T-helper 17 cell (primary cell): Measurements from ENCODE around the gene FAM163B. TPM values are rescaled to one million over a fixed set of nuclear protein-coding genes. Genes with fewer than 3 reads are reported as not detected.

ENCODE experiments used
- ATAC-seq: fragments of 150-1000 bp; cut with Tn5 transposase; 2 replicates; pipeline ENCODE4 v1.10.0; 2021; ENCODE audit warnings: mild to moderate bottlenecking, moderate library complexity
- DNase-seq, 3 donors: peaks; one replicate each; pipeline versions ENCODE4 v3.0.0 to v3.0.0-alpha.2; 2020 to 2021
- H3K9me3 ChIP-seq: one replicate; pipeline ENCODE4 v1.7.0; 2013; ENCODE audit warnings: low read length, mild to moderate bottlenecking; ENCODE audit not compliant: control insufficient read depth, poor library complexity, severe bottlenecking
- H3K27ac Mint-ChIP-seq: one replicate; pipeline ENCODE4 v1.8.0; 2022; ENCODE audit warnings: mild to moderate bottlenecking, moderate library complexity, mixed read lengths
- H3K27me3 Mint-ChIP-seq: one replicate; pipeline ENCODE4 v1.8.0; 2022; ENCODE audit warnings: mixed read lengths
- H3K36me3 Mint-ChIP-seq: one replicate; pipeline ENCODE4 v1.8.0; 2022; ENCODE audit warnings: low read depth, mixed read lengths
- H3K4me1 Mint-ChIP-seq: one replicate; pipeline ENCODE4 v1.8.0; 2022; ENCODE audit warnings: mild to moderate bottlenecking, mixed read lengths
- H3K4me3 Mint-ChIP-seq: one replicate; pipeline ENCODE4 v1.8.0; 2022; ENCODE audit warnings: mild to moderate bottlenecking, moderate library complexity, mixed read lengths
- total RNA-seq, 4 donors: library from RNA in 2 of 4; stranded (reverse) in 2 of 4; gene quantifications; one replicate each; pipeline ENCODE4 v1.2.3 and lab custom pipeline; 2022 to 2026

FAM163B gene
- total RNA-seq, 2 donors from 2014 or later = not detected

DNA sequence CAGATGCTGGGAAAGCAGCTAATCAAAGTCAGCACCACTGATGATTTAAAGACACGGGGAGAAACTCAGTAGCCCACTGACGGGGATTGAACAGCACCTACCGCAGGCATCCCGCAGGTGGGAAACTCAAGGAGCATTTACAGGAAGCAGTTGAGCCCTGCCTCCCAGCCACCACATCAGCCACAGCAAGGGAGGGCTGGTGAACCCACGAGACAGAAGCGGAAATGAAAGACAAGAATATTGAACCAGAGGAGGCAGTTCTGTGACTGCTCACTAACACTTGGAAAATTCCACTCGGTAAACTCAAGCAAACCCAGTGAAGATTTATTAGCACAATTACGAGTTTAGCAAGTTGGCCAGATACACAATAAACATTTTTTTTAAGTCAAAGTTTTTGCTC lies 10.6 kb upstream of the FAM163B start:
- Mint-ChIP-seq H3K27me3 (no peaks in the 10 kb centered on the region), H3K4me3 (peak overlapping the region; percentile 71), H3K27ac (peak overlapping the region; percentile 66), H3K4me1 (peaks cover 24% of the 10 kb centered on the region), H3K36me3 (no peaks in the 10 kb centered on the region)
- ATAC-seq (peak; percentile 92), DNase-seq (peak in 2 of 3 donors; percentile 18 to 25)
- no peaks in the 10 kb centered on the region for H3K9me3 ChIP-seq

DNA sequence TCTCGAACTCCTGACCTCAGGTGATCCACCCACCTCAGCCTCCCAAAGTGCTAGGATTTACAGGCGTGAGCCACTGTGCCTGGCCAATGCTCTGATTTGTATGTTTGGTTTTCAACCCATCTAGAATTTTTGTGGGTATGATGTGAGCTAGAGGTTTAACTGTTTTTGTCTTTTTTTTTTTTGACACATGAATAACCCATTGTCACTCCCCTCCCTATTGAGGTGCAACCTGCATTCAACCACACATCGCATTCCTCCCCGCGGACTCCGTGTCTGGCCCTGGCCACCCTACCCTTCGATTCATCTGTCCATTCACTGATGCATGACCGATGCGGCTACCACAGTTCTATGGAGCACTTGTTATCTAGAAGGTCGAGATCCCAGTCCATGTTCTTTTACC lies 9.5 kb upstream of the FAM163B start:
- no peaks in the 10 kb centered on the region for H3K36me3 Mint-ChIP-seq
- peak overlapping the region; percentile 58 for H3K4me3 Mint-ChIP-seq
- ATAC-seq (no peak), DNase-seq (no peak)
- peaks cover 3% of the 10 kb centered on the region for H3K27me3 Mint-ChIP-seq
- H3K27ac Mint-ChIP-seq = no peak overlapping the region
- H3K9me3 ChIP-seq = no peaks in the 10 kb centered on the region
- peaks cover 26% of the 10 kb centered on the region for H3K4me1 Mint-ChIP-seq

DNA sequence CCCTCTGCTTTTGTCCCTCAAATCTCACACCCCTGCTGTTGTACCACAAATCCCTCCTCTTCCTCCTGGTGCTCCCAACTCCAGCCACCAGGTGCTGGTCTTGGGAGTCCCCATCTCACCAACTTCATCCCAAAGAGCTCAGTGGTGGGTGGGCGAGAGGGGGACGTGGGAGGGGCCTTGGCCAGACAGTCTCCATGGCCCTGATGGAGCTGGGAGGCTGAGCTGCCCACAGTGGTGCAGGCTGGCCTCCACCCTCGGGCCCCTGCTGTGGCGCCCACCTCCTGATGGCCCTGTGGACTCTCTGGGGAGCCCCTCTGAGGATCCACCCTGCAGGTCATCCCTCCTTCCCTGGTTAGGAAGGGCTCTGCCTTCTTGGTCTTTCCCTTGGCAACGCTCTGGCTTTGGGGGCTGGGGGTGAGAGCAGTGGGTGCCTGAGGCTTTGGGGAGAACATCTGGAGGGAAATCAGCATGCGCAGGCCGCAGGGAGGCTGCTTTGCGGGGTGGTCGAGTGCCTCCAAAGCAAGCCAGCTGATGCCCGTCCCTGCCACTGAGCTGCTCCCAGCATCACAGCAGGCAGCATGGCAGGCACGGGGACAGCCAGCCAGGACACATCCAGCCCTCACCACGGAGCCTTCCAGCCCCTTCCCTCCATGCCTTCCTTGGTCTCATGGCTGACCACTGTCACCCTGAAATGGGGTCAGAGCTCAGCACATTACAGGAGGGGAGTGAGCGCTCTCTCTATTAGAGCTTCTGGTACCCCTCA lies 7.6 kb upstream of the FAM163B start:
- H3K4me3 Mint-ChIP-seq = no peak overlapping the region
- no peak for DNase-seq
- no peak for ATAC-seq

DNA sequence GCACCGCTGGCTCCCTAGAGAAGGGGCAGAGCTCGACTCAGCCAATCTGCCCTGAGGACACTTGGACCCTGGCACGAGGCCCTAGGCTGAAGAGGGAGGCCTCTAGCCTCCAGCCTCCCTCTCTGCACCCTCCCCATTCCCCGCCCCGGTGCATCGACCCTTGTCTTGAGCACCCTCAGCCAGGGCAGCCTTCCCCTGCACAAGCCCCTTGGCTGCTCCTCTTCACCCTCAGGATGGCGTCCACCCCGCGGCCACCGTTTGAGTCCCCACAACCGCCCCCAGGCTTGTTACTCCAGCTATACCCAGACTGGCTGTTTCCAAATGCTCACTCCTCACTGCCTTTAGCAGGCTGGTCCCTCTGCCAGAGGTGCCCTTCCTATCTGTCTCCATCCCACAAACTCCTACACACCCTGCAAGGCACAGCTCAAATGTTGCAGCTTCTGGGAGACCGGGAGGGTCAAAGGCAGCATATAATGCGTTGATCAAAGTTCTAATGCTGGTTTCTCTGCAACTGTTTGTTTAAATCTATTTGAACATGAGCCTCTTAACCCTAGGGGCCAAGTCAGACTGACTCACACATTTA lies 6.5 kb upstream of the FAM163B start:
- Mint-ChIP-seq H3K4me1 (peaks cover 15% of the 10 kb centered on the region), H3K27ac (no peak overlapping the region), H3K4me3 (peak overlapping the region; percentile 21), H3K27me3 (peaks cover 27% of the 10 kb centered on the region), H3K36me3 (no peaks in the 10 kb centered on the region)
- no peaks in the 10 kb centered on the region for H3K9me3 ChIP-seq
- DNase-seq = no peak
- no peak for ATAC-seq

More for the DNA sequence above, 7.6 kb upstream of the FAM163B start:
- peaks cover 16% of the 10 kb centered on the region for H3K27me3 Mint-ChIP-seq
- no peak overlapping the region for H3K27ac Mint-ChIP-seq
- no peaks in the 10 kb centered on the region for H3K36me3 Mint-ChIP-seq
- H3K4me1 Mint-ChIP-seq = peaks cover 21% of the 10 kb centered on the region
- no peaks in the 10 kb centered on the region for H3K9me3 ChIP-seq

DNA sequence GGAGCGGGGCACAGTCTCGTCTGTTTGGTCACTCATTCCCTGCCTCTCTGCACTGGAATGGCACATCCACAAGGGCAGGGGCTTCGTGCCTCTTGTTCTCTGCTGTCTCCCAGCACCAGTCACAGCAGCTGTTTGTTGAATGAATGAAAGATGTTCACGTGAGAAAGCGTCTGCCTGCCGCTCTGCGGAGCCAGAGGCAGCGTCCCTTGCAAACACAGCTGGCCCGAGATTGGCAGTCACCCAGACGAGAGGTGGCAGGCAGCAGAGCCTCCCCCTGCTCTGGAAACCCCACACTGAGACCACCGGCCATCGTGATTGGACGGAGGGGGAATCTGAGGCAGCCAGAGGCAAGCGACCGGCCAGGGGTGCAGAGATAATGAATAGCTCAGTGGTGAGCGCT lies 6.0 kb upstream of the FAM163B start:
- ATAC-seq (no peak), DNase-seq (no peak)
- no peaks in the 10 kb centered on the region for H3K9me3 ChIP-seq
- H3K27ac Mint-ChIP-seq = no peak overlapping the region
- no peaks in the 10 kb centered on the region for H3K36me3 Mint-ChIP-seq
- peaks cover 32% of the 10 kb centered on the region for H3K27me3 Mint-ChIP-seq
- no peak overlapping the region for H3K4me3 Mint-ChIP-seq
- H3K4me1 Mint-ChIP-seq = peaks cover 13% of the 10 kb centered on the region

DNA sequence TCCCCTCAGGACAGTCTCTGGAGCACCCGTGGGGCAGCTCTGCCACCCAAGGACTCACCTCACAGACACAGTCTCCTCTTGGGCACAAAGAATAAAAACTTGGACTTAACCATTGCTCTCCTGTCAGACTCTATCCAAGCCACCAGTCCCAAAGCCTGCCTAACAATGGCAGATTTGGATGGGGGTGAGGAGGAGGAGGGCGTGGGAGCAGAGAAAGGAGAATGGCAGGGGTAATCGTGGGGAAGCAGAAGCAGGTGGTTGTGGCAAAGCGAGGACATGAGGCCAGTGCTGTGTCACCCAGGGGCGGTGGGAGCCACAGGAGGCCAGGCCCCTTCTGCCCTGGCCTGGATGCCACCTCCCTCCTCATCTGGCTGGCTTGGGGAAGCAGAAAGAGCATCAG lies 5.5 kb upstream of the FAM163B start:
- no peaks in the 10 kb centered on the region for H3K9me3 ChIP-seq
- Mint-ChIP-seq H3K36me3 (no peaks in the 10 kb centered on the region), H3K4me3 (no peak overlapping the region), H3K27me3 (peaks cover 37% of the 10 kb centered on the region), H3K27ac (no peak overlapping the region), H3K4me1 (peaks cover 8% of the 10 kb centered on the region)
- DNase-seq = no peak
- ATAC-seq = no peak

DNA sequence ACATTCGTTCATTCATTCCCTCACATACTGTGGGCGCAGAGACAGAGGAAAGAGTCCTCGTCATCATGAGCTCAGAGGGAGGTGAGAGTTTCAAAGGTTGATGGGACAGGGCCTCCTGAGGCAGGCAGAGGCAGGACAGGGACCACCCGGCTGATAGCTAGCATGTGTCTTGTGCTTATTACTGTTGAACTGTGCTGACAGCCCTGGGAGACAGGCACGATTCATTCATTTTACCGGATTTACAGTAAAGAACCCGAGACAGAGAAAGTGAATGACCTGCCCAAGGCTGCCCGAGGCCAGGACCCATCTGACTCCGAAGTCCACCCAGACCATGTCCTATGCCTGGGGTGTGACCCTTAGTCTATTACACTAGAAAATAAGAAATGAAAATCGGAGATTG lies 4.9 kb upstream of the FAM163B start:
- Mint-ChIP-seq H3K4me1 (peaks cover 6% of the 10 kb centered on the region), H3K27me3 (peaks cover 40% of the 10 kb centered on the region)
- DNase-seq = no peak

DNA sequence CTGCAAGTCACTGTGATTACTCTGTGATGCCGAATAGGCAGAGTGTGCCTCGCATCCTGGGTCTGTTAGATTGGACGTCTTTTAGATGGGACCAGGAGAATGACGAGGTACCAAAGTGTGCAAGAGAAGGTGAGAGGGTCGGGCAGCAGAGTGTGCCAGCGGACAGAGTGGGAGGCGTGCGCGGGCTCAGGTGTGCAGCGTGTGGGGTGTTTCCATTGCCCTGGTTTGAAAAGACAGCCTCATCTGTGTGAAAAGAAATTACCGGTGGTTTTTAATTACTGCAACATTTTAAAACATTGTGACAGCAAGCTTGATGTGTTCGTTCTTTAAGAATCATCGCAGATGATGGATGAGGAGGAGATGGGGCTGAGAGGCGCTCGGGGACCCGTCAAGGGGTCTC lies 4.2 kb upstream of the FAM163B start:
- DNase-seq (no peak), ATAC-seq (no peak)
- no peak overlapping the region for H3K27ac Mint-ChIP-seq
- H3K27me3 Mint-ChIP-seq = peaks cover 42% of the 10 kb centered on the region
- peaks cover 4% of the 10 kb centered on the region for H3K4me1 Mint-ChIP-seq
- no peak overlapping the region for H3K4me3 Mint-ChIP-seq
- no peaks in the 10 kb centered on the region for H3K36me3 Mint-ChIP-seq
- no peaks in the 10 kb centered on the region for H3K9me3 ChIP-seq

More for the DNA sequence above, 4.9 kb upstream of the FAM163B start:
- no peaks in the 10 kb centered on the region for H3K9me3 ChIP-seq
- no peak for ATAC-seq
- no peak overlapping the region for H3K4me3 Mint-ChIP-seq
- H3K27ac Mint-ChIP-seq = no peak overlapping the region
- no peaks in the 10 kb centered on the region for H3K36me3 Mint-ChIP-seq

DNA sequence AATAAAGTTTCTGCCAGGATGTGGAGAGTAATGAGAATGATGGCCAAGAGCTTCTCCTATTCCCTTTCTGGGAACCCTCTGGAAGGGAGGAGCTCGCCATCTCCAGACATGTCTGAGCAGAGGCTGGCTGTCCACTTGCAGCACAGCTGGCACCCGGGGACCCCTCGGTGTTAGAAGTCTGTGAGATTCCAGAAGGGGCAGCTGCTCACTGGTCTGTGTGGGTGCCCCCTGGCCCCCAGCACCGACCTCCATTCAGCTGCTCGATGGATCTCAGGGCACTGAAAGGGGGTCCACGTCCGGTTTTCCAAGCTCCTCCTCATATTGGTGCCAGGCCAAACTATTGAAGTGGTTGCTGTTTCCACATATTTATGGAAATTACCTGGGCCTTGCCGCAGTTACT lies 3.6 kb upstream of the FAM163B start:
- Mint-ChIP-seq H3K27me3 (peaks cover 48% of the 10 kb centered on the region), H3K27ac (no peak overlapping the region), H3K4me1 (peaks cover 4% of the 10 kb centered on the region), H3K4me3 (no peak overlapping the region), H3K36me3 (no peaks in the 10 kb centered on the region)
- no peaks in the 10 kb centered on the region for H3K9me3 ChIP-seq
- no peak for ATAC-seq
- no peak for DNase-seq

DNA sequence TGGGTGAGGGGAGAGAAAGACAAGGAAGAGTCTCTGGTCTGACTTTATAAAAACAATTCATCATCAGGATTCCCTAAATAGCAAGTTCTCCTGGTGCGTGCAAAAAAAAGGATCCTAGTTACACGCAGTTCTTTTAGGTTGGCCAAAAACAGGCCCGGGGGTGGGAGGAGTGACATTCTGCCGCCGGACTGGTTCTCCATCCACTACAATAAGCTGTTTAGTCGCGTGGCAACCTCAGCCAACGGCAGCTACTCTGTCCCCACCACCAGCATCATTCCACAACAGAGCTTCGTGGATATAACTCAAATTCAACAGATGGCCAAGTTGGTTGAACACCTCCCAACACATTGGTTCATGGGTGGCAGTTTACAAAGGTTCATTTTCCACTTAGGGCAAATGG lies 2.9 kb upstream of the FAM163B start:
- no peak for DNase-seq

DNA sequence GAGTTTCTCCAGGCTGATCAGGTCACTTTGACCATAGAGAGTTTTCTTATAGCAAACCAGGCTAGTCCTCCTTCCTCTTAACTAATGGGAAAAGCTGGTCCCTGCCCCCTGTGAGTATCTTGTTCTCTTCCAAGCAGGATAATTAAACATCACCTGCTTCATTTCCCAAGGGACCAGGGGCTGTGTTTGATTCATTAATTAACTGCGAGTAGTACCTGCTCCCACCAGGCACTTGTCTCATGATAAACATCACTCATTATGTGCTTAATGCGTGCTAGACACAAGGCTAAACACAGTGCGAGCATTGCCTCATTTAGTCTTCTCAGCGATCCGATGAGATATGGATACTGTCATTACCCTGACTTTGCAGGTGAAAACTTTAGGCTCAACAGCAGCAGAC lies 1.7 kb upstream of the FAM163B start:
- no peak overlapping the region for H3K27ac Mint-ChIP-seq
- no peak for DNase-seq
- no peaks in the 10 kb centered on the region for H3K36me3 Mint-ChIP-seq
- H3K4me3 Mint-ChIP-seq = no peak overlapping the region
- H3K4me1 Mint-ChIP-seq = peaks cover 4% of the 10 kb centered on the region
- peaks cover 67% of the 10 kb centered on the region for H3K27me3 Mint-ChIP-seq
- no peak for ATAC-seq
- no peaks in the 10 kb centered on the region for H3K9me3 ChIP-seq

More for the DNA sequence above, 2.9 kb upstream of the FAM163B start:
- Mint-ChIP-seq H3K4me1 (peaks cover 4% of the 10 kb centered on the region), H3K36me3 (no peaks in the 10 kb centered on the region), H3K4me3 (no peak overlapping the region), H3K27ac (no peak overlapping the region), H3K27me3 (peaks cover 55% of the 10 kb centered on the region)
- H3K9me3 ChIP-seq = no peaks in the 10 kb centered on the region
- no peak for ATAC-seq

DNA sequence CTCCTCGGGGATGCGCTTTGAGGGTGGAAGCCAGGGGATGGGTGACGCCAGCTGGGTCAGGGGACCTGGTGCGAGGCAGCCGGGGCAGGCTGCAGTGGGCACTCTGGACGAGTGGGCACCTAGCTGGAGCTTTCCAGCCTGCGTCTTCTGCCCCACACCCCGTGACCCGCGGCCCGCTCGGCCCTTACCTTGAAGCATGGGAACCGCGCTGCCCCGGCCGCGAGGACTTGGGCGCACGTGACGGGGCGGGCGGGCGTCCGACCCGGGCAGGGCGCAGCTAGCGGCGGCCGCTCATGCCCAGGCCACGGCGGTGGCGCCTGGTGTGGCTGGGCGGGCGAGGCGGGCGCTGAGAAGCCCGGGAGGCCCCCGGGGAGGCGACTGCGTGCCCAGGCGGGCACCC lies 300 bp downstream of the FAM163B start:
- peaks cover 5% of the 10 kb centered on the region for H3K4me1 Mint-ChIP-seq
- H3K4me3 Mint-ChIP-seq = no peak overlapping the region

DNA sequence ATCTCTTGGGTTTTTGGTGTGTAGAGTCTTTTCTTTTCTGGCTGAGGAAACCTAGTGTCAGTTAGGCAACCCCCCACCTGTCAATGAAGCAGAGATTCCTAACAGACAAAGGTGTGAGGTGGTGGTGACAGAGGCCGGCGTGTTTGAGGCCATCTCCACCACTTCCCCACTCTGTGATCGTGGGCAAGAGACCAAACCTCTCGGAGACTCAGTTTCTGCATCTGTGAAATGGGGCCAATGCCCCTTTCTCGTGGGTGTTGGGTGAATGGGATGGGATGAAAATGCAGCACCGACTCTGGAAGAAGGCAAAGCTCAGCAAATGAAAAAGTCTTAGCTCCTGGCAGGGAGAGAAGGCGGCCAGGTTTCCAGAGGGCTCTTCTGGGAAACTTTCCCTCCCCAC lies 807 bp downstream of the FAM163B start:
- DNase-seq = no peak
- Mint-ChIP-seq H3K4me3 (no peak overlapping the region), H3K27me3 (peaks cover 74% of the 10 kb centered on the region), H3K36me3 (no peaks in the 10 kb centered on the region), H3K27ac (no peak overlapping the region), H3K4me1 (peaks cover 5% of the 10 kb centered on the region)
- ATAC-seq = no peak
- H3K9me3 ChIP-seq = no peaks in the 10 kb centered on the region

More for the DNA sequence above, 300 bp downstream of the FAM163B start:
- no peaks in the 10 kb centered on the region for H3K36me3 Mint-ChIP-seq
- H3K27ac Mint-ChIP-seq = no peak overlapping the region
- ATAC-seq (no peak), DNase-seq (no peak)
- H3K27me3 Mint-ChIP-seq = peaks cover 77% of the 10 kb centered on the region
- no peaks in the 10 kb centered on the region for H3K9me3 ChIP-seq

DNA sequence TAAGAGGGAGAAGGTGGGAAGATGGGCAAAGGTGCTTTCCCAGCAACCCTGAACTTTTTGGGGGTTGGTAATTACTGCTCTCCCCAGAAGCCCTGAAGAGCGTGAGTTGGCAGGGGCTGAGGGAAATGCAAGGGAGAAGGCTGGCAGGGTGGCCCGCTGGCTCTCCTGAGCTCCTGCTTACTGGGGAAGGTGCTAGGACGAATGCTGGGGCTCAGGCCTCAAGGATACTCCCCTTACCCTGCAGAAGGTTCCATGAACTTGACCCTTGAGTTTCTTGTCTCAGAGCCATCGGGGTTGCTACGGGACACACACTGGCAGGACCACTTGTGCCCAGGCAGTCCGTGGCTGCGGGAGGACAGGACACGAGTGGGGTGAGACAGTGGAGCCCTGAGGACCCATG lies 1.2 kb downstream of the FAM163B start:
- Mint-ChIP-seq H3K27ac (no peak overlapping the region), H3K36me3 (no peaks in the 10 kb centered on the region), H3K27me3 (peaks cover 70% of the 10 kb centered on the region)

More for the DNA sequence above, 1.2 kb downstream of the FAM163B start:
- no peaks in the 10 kb centered on the region for H3K9me3 ChIP-seq
- no peak for ATAC-seq
- peaks cover 5% of the 10 kb centered on the region for H3K4me1 Mint-ChIP-seq
- no peak overlapping the region for H3K4me3 Mint-ChIP-seq
- no peak for DNase-seq
